ENCODE results near the gene STC2.

GRCh38 chr5:173329491-173330337 is 1.5 kb upstream of the STC2 start:
- no peak for TF ChIP-seq CTCF (IDR thresholded peaks at IDR 0.05)
- no peak for TF ChIP-seq POLR2A (IDR thresholded peaks at IDR 0.05)
- TF ChIP-seq EP300 (IDR thresholded peaks at IDR 0.05), result no peak
